HG03558 (cell line): ENCODE measurements around the gene ADD1.

Experiments used
- ATAC-seq: cut with Tn5 transposase; IDR thresholded peaks from one replicate; pipeline ENCODE4 v1.9.1; 2021; ENCODE audit warnings: moderate number of reproducible peaks; ENCODE audit not compliant: unreplicated experiment; ENCODE audit errors: extremely low read depth

ADD1 gene

DNA sequence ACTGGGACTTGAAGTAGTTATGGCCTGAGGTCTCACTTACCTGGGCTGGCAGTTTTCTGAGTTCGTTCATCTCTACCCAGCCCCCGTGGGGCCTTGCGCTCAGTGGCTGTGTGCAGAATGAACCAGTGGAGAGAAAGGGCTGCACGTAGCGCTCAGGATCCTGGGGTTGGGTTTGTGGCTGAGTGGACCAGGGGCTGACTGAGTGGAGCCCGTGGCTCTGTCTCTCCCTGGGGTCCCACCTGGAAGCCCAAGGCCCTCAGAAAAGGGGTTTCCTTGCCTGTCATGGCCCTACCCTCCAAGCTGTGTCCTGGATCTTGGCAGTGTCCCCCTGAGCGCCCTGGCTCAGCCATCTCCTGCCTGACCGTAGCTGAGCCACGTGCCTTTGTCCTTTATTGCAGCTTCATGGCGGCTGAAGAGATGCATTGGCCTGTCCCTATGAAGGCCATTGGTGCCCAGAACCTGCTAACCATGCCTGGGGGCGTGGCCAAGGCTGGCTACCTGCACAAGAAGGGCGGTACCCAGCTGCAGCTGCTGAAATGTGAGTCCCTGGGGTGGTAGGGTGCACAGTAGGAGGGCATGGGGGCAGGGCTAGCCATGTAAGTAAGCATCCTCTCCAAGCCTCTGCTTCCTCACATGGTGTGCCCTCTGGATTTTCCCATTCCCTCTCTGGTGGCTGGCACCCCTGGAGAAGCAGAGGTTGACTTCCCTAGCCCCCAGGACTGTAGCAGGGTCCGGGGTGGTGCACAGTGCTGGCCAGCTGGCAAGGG lies 23.2 kb upstream of the ADD1 start:
- no peak for ATAC-seq

DNA sequence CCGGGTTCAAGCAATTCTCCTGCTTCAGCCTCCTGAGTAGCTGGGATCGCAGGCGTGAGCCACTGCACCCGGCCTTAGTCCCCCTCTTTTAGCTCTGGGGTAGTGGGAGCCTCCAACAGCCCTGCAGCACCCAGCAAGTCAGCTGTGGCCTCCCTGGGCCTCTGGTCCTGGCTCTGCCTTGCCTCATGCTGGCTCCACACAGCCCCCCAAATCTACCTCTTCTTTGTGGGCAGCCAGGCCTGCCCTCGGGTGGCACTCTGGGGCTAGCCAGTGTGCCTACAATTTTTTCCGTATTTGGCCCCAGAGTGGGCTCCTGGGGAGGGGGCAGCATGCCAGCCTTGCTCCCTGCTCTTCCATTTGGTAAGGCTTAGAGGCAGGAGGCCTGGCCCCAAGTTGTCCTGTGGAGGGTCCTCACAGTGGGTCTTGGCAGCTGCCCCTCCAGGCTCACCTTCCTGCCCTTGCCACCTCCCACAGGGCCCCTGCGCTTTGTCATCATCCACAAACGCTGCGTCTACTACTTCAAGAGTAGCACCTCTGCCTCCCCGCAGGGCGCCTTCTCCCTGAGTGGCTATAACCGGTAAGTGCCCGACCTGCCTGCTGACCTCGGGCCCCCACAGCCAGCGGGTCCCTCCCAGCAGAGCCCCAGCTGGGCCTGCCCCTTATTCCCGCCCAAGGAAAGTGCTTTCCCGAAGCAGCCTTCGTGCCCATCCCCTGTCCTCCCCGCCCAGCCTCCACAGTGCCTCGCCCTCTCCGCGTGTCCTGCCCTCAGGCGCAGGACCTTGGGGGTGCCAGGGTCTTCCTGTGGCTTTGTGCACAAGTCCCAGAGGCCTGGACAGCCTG lies 21.0 kb upstream of the ADD1 start:
- ATAC-seq = no peak

DNA sequence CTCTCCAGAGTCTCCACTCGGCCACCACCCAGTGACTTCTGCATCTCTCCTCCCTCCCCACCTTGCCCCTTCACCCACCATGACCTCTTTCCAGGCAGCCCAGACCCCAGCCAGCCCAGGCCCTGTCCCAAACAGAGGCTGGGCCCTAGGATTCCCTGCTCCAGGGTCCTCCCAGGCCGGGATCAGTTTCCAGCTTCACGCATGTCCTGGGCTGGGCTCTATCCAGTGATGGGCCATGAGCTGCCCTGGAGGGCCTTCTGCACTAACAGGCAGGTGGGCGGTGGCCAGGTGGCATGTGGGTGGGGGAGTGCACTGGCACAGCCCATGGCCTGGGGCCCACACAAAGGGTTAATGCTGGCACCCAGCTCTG lies 20.4 kb upstream of the ADD1 start:
- no peak for ATAC-seq

DNA sequence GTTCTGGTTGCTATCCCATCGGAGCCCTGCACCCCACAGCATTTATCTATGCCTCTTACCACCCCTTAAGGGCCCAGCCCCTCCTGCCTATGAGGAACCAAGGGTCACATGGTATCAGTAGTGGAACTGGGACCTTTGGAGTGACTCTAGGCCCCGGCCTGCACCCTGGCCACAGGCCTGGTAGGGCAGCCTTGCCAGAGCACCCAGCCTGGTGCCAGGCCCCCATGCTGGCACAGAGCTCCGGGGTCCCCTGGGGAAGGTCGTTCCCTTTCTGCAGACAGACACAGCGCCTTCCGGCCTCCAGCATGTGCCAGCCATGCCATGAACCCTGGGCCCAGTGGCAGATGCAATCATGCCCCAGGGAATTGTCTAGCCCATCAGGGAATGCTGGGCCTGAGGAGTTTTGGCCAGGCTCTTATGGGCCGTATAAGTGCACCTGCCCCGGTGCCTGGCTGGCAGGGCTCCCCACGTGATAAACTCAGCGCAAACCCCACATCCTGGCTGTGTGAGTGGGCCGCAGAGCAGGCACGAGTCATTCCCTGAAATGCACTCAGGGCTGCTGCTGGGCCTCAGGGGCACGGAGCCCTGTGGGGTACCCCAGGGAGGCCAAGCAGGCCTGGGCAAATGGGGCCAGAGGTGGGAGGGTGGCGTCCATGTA lies 19.8 kb upstream of the ADD1 start:
- no peak for ATAC-seq

DNA sequence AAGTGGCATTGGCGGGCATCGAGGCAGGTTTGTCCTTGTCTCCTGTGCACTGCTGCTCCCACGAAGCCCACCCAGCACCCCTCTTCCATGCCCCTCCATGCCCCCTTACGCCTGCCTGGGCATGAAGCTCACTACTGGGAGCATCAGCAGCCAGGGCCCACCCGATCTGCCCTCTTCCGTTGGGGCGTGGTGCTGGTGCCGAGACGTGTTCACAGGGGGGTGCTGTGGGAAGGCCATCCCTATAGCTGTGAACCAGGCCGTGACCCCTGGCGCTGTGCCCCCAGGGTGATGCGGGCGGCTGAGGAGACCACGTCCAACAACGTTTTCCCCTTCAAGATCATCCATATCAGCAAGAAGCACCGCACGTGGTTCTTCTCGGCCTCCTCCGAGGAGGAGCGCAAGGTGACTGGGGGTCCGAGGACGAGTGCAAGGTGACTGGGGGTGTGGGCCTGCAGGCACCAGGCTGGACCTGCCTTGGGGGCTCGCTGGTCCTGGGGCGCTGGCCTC lies 19.3 kb upstream of the ADD1 start:
- no peak for ATAC-seq

DNA sequence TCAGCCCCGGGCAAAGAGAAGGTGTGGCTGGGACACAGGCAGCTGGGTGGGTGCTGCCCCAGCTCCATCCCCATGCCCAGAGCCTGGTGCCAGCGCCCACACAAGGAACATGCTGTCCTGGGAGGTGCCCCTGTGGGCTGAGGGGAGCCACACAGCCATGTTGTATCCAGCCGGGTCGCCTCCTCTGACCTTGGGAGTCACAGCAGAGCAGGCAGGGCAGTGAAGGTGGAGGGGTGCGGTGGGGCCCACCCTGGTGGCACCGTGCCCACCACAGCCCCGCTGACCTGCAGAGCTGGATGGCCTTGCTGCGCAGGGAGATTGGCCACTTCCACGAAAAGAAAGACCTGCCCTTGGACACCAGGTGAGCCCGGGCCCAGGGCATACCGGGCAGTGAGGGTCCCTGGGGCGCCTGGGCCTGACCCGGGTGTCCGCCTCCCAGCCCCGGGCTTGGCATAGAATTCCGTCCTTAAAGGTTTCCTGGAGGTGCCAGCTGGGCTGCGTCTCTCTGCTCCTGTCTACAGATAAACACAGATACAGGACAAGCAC lies 18.7 kb upstream of the ADD1 start:
- no peak for ATAC-seq

DNA sequence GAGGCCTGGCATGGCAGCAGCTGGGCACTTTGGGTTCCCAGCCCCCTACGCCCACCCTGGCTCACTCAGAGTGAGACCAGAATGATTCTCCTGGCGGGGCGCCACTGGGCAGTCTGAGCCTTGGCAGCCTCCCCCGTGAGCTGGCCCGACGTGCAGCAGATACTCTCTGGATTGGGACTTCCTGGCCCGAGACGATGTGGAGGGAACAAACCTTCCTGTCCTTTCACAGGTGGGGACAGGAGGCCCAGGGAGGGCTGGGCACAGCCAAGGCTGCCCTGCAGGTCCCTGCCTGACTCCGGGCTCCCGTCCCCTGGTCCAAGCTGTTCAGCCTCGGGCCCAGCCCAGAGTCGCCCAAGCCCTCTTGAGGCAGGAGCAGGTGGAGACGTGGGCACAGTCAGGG lies 17.9 kb upstream of the ADD1 start:
- ATAC-seq = no peak

DNA sequence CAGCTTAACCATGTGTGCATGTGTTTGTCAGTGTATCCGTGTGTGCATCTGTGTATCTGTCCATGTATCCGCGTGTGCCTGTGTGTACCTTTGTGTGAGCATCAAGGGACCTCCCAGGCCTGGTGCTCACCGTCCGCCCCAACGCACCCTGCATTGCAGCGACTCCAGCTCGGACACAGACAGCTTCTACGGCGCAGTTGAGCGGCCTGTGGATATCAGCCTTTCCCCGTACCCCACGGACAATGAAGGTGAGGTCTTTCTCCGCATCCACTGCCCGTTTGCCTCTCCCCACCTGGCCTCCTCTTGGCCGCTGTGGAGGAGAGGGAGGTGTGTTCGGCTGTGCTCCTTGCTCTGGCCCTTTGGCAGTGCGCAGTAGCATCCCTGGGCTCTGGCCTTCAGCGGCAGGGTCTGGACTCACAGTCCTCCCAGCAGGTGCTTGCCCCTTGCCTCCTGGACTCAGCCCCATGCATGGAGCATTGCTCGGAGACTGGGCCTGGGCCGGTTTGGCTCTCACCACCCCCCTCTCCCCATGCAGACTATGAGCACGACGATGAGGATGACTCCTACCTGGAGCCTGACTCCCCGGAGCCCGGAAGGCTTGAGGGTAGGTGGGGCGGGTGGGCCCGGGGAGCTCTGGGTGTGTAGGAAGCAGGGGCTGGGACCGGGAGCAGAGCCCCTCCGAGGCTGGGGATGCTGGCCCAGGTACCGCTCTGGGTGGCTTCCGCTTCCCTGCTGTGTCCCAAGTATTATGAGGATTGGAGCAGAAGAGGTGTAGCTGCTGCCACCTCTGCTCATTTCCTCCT lies 16.4 kb upstream of the ADD1 start:
- no peak for ATAC-seq

DNA sequence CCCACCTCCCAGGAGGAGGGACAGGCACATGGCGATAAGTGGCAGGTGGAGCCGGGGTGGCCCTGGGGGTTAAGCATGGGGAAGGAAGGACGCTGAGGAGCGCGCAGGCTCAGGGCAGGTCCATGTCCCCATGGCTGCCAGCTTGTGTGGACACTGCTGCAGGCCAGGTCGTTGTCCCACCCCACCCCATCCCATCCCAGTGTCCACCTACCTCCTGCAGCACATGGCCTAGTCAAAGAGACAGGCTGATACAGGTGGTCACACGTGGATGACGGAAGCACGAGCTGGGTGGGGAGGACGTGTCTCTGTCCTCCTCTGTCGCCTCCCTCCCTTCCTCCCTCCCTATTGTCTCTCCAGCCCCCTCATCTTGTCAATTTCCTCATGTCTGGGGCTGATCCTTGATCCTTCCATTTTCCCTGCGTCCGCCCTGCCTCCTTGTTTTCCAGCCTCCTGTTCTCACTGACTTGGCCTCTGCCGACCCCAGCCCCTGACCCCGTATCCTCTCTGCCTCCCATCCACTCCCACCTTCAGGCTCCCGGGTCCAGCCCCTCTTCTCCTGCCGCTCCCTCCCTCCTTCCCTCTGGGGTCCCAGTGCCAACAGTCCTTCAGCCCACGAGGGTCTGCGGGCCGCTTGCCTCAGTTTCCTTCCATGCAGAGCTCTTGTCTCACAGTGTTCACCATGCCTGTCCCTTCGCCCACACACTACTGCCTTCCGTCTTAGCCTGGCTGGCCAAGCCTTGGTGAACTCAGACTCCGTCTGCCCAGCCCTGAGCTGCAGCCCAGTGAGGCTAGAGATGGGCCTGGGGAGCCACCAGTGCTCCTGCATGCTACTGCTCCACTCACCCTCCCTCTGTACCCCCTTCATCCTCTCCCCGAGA lies 15.5 kb upstream of the ADD1 start:
- ATAC-seq = no peak

DNA sequence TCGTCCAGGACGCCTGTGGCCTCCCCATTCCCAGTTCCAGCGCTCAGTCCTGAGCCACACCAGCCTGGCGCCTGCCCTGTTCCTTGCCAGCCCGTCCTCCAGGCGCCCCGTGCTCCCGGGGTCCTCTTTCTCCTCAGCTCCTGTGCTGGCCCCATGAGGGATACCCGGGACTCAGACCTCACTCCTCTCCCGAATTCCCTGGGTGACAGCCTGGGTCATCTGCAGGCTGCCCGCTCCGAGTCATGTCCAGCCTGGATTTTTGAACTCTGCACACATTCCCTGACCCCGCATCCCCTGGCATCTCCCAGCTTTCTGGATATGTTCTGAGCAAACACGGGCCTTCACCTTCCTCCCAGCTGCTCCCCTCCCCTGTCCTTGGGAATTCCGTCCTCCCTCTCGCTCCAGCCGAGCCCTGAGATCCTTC lies 14.9 kb upstream of the ADD1 start:
- no peak for ATAC-seq

DNA sequence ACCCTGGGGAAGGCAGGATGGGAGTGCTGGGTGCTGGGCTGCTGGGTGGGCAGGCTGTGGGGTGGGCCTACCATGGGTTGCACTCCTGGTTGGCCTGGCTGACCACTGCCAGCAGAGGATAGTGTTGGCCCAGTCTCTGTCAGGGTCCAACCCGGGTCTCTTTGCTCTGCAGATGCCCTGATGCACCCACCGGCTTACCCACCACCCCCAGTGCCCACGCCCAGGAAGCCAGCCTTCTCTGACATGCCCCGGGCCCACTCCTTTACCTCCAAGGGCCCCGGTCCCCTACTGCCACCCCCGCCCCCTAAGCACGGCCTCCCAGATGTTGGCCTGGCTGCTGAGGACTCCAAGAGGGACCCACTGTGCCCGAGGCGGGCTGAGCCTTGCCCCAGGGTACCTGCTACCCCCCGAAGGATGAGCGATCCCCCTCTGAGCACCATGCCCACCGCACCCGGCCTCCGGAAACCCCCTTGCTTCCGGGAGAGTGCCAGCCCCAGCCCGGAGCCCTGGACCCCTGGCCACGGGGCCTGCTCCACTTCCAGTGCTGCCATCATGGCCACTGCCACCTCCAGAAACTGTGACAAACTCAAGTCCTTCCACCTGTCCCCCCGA lies 14.2 kb upstream of the ADD1 start:
- ATAC-seq = no peak

DNA sequence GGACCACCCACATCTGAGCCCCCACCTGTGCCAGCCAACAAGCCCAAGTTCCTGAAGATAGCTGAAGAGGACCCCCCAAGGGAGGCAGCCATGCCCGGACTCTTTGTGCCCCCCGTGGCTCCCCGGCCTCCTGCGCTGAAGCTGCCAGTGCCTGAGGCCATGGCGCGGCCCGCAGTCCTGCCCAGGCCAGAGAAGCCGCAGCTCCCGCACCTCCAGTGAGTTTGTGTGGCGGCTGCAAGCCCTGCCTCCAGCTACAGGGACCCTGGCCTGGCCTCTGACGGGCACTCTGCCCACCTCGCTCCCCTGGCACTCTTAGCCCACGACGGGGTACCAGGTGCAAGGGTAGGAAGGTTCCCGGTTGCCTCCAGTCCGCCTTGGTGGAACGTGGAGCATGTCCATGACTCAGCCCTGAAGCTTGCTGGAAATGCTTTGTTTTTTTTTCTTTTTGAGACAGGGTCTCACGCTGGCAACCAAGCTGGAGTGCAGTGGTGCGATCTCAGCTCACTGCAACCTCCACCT lies 13.7 kb upstream of the ADD1 start:
- no peak for ATAC-seq

DNA sequence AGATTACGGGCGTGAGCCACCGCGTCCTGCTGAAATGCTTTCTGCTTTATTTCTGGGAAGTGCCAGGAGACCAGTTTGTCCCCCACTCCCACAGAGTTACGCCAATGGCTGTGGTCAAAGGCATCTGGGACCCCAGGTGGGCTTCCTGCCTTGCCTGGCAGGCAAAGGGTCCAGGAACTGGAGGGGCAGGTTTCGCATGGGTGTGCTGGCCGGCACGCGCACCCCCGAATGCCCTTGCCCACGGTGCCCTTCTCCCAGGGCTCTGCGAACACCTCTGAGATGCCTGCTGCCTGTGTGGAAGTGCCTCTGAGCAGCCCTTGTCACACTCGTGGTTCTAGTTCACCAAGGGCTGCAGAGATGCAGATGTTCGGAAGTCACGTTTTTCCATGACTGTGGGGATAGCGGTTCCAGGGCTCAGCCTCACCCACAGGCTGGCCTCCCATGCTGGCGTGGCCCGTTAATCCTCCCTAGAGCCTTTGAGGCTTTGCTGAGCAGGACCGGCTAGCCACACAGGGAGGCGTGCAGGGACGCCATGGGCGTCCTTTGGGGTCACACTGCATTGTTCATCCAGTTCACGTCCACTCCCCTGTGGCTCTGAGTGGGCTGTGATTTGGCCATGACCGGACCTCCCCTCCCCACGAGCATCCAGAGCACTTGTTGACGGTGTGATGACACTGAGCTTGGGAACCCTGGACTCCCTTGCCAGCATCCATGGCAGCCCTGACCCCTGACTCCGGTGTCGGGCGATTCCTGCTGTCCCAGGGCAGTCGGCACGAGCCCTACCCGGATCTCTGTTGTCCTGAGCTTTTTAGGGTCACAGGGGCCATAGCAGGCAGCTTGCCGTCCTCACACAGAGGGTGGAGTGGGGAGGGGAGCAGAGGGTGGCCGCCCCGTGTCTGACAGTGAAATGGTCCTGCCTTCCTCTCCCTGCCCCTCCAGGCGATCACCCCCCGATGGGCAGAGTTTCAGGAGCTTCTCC lies 12.7 kb upstream of the ADD1 start:
- no peak for ATAC-seq

DNA sequence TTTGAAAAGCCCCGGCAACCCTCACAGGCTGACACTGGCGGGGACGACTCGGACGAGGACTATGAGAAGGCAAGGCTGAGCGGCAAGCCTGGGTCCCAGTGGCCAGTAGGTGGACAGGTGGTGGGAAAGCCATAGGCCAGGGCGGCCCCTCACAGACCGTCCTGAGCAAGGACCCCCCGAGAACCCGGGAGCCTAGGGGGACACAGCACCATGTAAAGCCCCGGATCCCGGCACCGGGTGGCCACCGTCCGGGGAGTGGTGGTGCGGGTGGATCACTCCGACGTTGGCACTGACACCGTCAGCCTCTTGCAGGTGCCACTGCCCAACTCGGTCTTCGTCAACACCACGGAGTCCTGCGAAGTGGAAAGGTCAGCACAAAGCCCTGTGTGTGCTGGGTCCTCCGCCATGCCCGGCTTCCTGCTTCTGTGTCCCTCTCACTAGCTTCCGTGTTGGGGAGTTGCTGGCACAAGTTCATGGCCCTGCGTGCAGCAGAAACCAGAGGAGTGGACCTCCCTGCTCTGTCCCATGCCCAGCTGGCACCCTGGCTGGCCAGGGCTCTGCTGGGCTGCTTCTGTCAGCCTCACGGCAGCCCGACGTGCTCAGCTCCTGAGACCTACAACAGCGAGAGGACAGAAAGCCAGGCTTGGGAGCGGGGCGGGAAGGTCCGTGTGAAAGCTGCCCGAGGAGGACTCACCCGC lies 11.9 kb upstream of the ADD1 start:
- no peak for ATAC-seq

DNA sequence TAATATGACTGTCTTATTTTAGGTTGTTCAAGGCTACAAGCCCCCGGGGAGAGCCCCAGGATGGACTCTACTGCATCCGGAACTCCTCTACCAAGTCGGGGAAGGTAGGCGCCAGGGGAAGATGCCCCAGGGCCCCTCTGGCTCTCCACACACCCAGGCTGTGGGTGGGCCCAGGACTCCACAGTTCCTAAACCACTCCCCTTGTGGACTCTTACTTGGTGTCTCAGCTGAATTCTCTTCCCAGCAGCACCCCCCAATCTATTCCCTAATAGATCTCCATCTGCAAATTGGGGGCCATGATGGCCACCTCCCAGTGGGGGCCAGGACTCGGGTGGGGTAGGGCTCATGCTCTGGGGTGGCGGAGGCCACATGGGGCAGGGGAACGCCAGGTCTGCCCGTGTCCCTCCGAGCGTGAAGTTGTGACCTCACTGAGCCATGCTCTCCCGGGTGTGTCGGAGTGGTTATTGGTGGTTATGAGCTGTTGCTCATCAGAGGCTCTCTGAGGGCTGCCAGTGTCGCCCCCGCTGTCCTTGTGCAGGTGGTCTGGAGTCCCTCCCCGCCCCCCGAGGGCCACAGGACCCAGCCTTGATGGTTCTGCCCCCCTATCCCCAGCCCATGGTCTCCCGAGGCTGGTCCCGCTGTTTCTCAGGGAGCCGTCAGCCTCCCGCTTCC lies 11.2 kb upstream of the ADD1 start:
- no peak for ATAC-seq
